ENCODE results near the gene ARHGEF28. TPM values are rescaled to one million over a fixed set of nuclear protein-coding genes. Genes with fewer than 3 reads are reported as not detected.
A peak's percentile ranks its signal among the peaks of the same experiment; 100 is the strongest.

Gene ARHGEF28, protein sequence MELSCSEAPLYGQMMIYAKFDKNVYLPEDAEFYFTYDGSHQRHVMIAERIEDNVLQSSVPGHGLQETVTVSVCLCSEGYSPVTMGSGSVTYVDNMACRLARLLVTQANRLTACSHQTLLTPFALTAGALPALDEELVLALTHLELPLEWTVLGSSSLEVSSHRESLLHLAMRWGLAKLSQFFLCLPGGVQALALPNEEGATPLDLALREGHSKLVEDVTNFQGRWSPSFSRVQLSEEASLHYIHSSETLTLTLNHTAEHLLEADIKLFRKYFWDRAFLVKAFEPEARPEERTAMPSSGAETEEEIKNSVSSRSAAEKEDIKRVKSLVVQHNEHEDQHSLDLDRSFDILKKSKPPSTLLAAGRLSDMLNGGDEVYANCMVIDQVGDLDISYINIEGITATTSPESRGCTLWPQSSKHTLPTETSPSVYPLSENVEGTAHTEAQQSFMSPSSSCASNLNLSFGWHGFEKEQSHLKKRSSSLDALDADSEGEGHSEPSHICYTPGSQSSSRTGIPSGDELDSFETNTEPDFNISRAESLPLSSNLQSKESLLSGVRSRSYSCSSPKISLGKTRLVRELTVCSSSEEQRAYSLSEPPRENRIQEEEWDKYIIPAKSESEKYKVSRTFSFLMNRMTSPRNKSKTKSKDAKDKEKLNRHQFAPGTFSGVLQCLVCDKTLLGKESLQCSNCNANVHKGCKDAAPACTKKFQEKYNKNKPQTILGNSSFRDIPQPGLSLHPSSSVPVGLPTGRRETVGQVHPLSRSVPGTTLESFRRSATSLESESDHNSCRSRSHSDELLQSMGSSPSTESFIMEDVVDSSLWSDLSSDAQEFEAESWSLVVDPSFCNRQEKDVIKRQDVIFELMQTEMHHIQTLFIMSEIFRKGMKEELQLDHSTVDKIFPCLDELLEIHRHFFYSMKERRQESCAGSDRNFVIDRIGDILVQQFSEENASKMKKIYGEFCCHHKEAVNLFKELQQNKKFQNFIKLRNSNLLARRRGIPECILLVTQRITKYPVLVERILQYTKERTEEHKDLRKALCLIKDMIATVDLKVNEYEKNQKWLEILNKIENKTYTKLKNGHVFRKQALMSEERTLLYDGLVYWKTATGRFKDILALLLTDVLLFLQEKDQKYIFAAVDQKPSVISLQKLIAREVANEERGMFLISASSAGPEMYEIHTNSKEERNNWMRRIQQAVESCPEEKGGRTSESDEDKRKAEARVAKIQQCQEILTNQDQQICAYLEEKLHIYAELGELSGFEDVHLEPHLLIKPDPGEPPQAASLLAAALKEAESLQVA (N-terminal part only)
- total RNA-seq: under 1 TPM; 0.17 to 0.53 TPM

GRCh38 chr5:73625944-73626811, at the start of gene ARHGEF28:
Gene ARHGEF28, plus strand, starts transcription at chr5:73626196. Its CDS starts 58,656 bp downstream, at chr5:73684852.
- Mint-ChIP-seq H3K27me3 (peaks cover 9 to 22% of the 10 kb centered on the region in 2 donors), H3K4me3 (peak within 1 kb of the TSS; percentile 75), H3K9me3 (no peaks in the 10 kb centered on the region), H3K27ac (no peak within 1 kb of the TSS), H3K36me3 (no peaks in the 10 kb centered on the region), H3K4me1 (ENCODE audit: low read depth in 2 of 2) (no peaks in the 10 kb centered on the region)
- peak; percentile 76 for DNase-seq (ENCODE audit: low spot score)
- peak; percentile 93 to 94 for ATAC-seq

DNA sequence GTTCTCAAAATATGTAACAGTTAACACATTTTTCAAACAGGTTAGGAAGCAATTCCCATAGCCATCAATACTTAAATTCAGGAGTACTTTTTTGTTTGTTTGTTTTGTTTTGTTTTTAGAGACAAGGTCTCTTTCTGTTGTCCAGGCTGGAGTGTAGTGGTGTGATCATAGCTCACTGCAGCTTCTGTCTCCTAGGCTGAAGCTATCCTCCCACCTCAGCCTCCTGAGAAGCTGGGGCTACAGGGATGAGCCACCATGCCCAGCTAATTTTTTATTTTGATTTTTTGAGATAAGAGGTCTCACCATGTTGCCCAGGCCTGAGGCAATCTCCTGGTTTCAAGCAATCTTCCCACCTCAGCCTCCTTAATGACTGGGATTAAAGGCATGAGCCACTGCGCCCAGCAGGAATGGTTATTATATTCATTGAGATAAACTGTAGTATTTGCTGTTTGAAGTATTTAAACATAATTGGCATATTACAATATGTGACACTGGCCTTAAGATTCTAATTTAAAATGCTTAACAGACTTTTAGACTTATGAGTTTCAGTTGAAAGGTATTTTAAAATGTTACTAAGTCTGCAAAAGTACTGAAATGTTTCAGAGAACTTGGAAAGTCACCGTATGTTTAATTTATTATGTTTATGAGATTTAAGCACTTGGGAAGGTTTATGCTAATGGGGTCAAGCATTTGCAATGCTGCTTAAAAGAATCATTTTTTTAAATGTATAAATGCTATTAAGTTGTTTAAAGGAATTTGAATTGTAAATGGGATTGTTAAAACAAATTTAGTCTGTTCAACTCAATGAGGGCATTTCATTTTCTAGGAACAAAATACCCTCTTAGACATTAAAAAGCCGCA, 43.5 kb upstream of the ARHGEF28 start:
- Mint-ChIP-seq H3K27ac (no peak overlapping the region), H3K9me3 (no peaks in the 10 kb centered on the region), H3K27me3 (no peaks in the 10 kb centered on the region), H3K36me3 (peaks cover 27% of the 10 kb centered on the region), H3K4me3 (no peak overlapping the region), H3K4me1 (ENCODE audit: low read depth in 2 of 2) (no peaks in the 10 kb centered on the region)
- no peak for ATAC-seq
- DNase-seq (ENCODE audit: low spot score): no peak

GRCh38 chr5:73587923-73588322, 38.1 kb upstream of the ARHGEF28 start:
- Mint-ChIP-seq H3K27me3 (no peaks in the 10 kb centered on the region), H3K36me3 (no peaks in the 10 kb centered on the region), H3K4me1 (ENCODE audit: low read depth in 2 of 2) (no peaks in the 10 kb centered on the region), H3K9me3 (no peaks in the 10 kb centered on the region), H3K27ac (no peak overlapping the region), H3K4me3 (no peak overlapping the region)
- ATAC-seq: no peak
- no peak for DNase-seq (ENCODE audit: low spot score)

GRCh38 chr5:73591102-73591695, 34.8 kb upstream of the ARHGEF28 start:
- DNase-seq (ENCODE audit: low spot score) (no peak), ATAC-seq (peak; percentile 68 to 70)
- H3K9me3 Mint-ChIP-seq: no peaks in the 10 kb centered on the region

DNA sequence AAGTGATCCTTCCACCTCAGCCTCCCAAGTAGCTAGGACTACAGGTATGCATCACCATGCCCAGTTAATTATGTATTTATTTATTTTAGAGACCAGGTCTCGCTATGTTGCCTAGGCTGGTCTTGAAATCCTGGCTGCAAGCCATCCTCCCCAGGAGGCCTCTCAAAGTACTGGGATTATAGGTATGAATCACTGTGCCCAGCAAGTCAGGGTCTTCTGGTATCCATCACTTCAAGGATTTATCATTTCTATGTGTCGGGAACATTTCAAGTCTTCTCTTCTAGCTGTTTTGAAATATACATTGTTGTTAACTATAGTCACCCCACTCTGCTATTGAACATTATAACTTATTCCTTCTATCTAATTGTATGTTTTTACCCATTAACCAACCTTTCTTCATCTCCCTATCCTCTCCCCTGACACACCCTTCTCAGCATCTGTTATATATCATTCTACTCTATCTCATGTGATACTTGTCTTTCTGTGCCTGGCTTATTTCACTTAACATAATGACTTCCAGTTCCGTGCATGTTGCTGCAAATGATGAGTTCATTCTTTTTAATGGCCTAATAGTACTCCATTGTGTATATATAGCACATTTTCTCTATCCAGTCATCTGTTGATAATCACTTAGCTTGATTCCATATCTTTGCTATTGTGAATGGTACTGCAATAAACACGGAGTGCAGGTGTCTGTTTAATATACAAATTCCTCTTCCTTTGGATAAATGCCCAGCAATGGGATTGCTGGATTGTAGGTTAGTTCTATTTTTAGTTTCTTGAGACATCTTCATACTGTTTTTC, 34.1 kb upstream of the ARHGEF28 start:
- no peaks in the 10 kb centered on the region for H3K36me3 Mint-ChIP-seq
- no peaks in the 10 kb centered on the region for H3K9me3 Mint-ChIP-seq
- ATAC-seq: no peak
- H3K27ac Mint-ChIP-seq: no peak overlapping the region
- no peak for DNase-seq (ENCODE audit: low spot score)
- H3K4me3 Mint-ChIP-seq: no peak overlapping the region
- no peaks in the 10 kb centered on the region for H3K4me1 Mint-ChIP-seq (ENCODE audit: low read depth in 2 of 2)
- H3K27me3 Mint-ChIP-seq: no peaks in the 10 kb centered on the region

More at GRCh38 chr5:73591102-73591695, 34.8 kb upstream of the ARHGEF28 start:
- H3K36me3 Mint-ChIP-seq: no peaks in the 10 kb centered on the region
- no peaks in the 10 kb centered on the region for H3K4me1 Mint-ChIP-seq (ENCODE audit: low read depth in 2 of 2)
- H3K27ac Mint-ChIP-seq: no peak overlapping the region
- H3K4me3 Mint-ChIP-seq: no peak overlapping the region
- H3K27me3 Mint-ChIP-seq: no peaks in the 10 kb centered on the region

- Mint-ChIP-seq H3K36me3 (no peaks in the 10 kb centered on the region), H3K27me3 (no peaks in the 10 kb centered on the region)
Measured at GRCh38 chr5:73592551-73592950, 33.4 kb upstream of the ARHGEF28 start.

GRCh38 chr5:73596705-73597328, 29.2 kb upstream of the ARHGEF28 start:
- no peak for DNase-seq (ENCODE audit: low spot score)
- Mint-ChIP-seq H3K36me3 (peaks cover 5% of the 10 kb centered on the region), H3K4me1 (ENCODE audit: low read depth in 2 of 2) (no peaks in the 10 kb centered on the region), H3K9me3 (no peaks in the 10 kb centered on the region), H3K27ac (no peak overlapping the region), H3K27me3 (peaks cover 0 to 3% of the 10 kb centered on the region in 2 donors), H3K4me3 (no peak overlapping the region)
- ATAC-seq: no peak

More at GRCh38 chr5:73592551-73592950, 33.4 kb upstream of the ARHGEF28 start:
- ATAC-seq (no peak), DNase-seq (ENCODE audit: low spot score) (no peak)
- Mint-ChIP-seq H3K9me3 (no peaks in the 10 kb centered on the region), H3K4me3 (no peak overlapping the region), H3K27ac (no peak overlapping the region), H3K4me1 (ENCODE audit: low read depth in 2 of 2) (no peaks in the 10 kb centered on the region)

DNA sequence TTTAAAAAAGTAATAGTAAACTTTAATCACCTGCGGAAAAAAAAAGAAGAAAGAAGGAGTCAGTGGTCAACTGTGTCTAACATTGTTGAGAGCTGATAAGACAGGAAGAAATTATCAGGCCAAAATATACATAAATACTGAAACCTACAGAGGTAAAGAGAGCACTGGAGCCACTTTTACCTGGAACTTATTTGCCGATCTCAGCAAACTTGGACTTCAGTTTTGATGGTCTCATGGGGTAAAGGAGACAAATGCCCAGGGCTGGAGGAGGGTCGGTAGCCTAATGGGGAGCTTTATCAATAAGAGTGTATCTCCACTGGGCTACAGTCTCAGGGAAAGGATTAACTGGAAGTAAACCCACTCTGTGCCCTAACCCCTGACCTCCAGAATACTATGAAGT, 26.6 kb upstream of the ARHGEF28 start:
- DNase-seq (ENCODE audit: low spot score) (no peak), ATAC-seq (no peak)
- no peaks in the 10 kb centered on the region for H3K9me3 Mint-ChIP-seq
- no peak overlapping the region for H3K27ac Mint-ChIP-seq
- H3K27me3 Mint-ChIP-seq: peaks cover 0 to 3% of the 10 kb centered on the region in 2 donors
- H3K4me1 Mint-ChIP-seq (ENCODE audit: low read depth in 2 of 2): peaks cover 4 to 10% of the 10 kb centered on the region in 2 donors
- no peak overlapping the region for H3K4me3 Mint-ChIP-seq
- H3K36me3 Mint-ChIP-seq: peaks cover 8% of the 10 kb centered on the region

- H3K27me3 Mint-ChIP-seq: no peaks in the 10 kb centered on the region
- peaks cover 4 to 10% of the 10 kb centered on the region in 2 donors for H3K4me1 Mint-ChIP-seq (ENCODE audit: low read depth in 2 of 2)
- peak in 1 of 2 donors; percentile 53 for ATAC-seq
- no peak for DNase-seq (ENCODE audit: low spot score)
- H3K27ac Mint-ChIP-seq: no peak overlapping the region
- peaks cover 8% of the 10 kb centered on the region for H3K36me3 Mint-ChIP-seq
- H3K4me3 Mint-ChIP-seq: peak overlapping the region; percentile 20
- H3K9me3 Mint-ChIP-seq: no peaks in the 10 kb centered on the region
Measured at GRCh38 chr5:73603998-73604397, 22.0 kb upstream of the ARHGEF28 start.

DNA sequence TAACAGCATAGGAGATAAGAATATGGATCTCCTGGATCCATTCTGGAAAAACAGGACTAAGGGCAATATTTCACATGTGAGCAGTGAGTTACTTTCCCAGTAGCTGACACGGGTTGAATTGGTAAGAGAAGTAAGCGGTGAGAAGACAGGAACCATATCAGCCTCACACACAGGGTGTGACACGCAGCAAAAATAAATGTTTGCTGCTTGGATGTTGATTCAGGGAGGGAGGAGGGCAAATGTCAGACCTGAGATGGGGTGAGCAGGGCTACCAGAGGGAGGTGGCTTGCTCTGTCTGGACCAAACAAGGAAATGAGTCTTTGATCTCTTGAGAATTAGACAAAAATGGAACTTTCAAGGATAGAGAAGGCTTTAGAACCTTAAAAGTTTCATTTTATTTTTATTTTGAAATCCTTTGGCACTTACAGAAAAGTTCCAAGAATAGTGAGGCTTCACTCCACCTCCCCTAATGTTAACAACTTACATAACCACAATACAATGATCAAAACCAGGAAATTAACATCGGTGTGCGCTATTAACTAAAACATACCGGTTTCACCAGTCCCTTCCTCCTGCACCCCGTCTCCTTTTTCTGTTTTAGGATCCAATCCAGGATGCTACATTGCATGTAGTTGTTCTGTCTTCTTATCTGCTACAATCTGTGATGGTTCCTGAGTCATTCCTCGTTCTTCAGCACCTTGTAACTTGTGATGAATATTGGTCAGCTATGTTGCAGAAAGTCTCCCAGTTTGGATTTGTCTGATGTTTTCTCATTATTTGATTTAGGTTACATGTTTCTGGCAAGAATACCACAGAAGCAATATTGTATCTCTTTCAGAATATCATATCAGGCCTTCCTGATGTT, 20.5 kb upstream of the ARHGEF28 start:
- Mint-ChIP-seq H3K36me3 (peaks cover 8% of the 10 kb centered on the region), H3K9me3 (no peaks in the 10 kb centered on the region), H3K27ac (no peak overlapping the region), H3K4me1 (ENCODE audit: low read depth in 2 of 2) (peaks cover 4 to 10% of the 10 kb centered on the region in 2 donors), H3K4me3 (no peak overlapping the region), H3K27me3 (peaks cover 0 to 1% of the 10 kb centered on the region in 2 donors)
- DNase-seq (ENCODE audit: low spot score) (no peak), ATAC-seq (no peak)

Data from natural killer cell treated with Interleukin-12 subunit alpha and Interleukin-12 subunit beta and Interleukin-15 and Interleukin-18, amount 100 ng/mL, for 72 hours (primary cell).